PC-3 (cell line): ENCODE measurements around the gene HMOX2.

Experiments
- EZH2 ChIP-seq: fragments of 300-600 bp; sonication (generic); IDR thresholded peaks from one replicate; pipeline ENCODE4 v1.6.1; 2017; ENCODE audit warnings: antibody characterized with exemption, mild to moderate bottlenecking, low read length; ENCODE audit not compliant: unreplicated experiment
- EZH2phosphoT487 ChIP-seq: fragments of 300-600 bp; sonication (generic); IDR thresholded peaks from 2 replicates; pipeline ENCODE4 v1.6.1; 2018; ENCODE audit warnings: mild to moderate bottlenecking, antibody characterized with exemption, low read length, borderline replicate concordance
- TF ChIP-seq, protein P1 (sequence below): fragments of 300-600 bp; sonication (generic); conservative IDR thresholded peaks from 2 replicates; pipeline ENCODE4 v1.5.1; 2017; ENCODE audit warnings: antibody characterized with exemption, low read depth, mild to moderate bottlenecking, low read length

DNA sequence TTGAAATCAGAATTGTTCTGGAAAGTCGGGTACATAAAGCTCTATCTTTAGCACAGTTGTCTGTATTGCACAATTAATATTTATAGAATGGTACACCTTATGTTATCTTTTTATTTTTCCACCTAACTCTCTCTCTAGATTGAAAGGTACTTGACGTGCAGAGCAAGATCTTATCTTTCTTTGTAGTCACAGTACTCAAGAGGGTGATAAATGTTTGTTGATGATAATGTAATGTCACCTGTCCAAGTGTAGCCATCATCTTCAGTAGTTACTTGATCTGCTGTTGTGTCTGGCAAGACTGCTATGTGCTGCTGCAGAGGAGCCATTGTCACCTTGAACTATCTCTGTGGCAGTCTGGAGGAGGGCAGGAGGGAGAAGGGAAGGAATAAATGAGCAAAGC lies 5.3 kb downstream of the HMOX2 start:
- TF ChIP-seq, protein P1, sequence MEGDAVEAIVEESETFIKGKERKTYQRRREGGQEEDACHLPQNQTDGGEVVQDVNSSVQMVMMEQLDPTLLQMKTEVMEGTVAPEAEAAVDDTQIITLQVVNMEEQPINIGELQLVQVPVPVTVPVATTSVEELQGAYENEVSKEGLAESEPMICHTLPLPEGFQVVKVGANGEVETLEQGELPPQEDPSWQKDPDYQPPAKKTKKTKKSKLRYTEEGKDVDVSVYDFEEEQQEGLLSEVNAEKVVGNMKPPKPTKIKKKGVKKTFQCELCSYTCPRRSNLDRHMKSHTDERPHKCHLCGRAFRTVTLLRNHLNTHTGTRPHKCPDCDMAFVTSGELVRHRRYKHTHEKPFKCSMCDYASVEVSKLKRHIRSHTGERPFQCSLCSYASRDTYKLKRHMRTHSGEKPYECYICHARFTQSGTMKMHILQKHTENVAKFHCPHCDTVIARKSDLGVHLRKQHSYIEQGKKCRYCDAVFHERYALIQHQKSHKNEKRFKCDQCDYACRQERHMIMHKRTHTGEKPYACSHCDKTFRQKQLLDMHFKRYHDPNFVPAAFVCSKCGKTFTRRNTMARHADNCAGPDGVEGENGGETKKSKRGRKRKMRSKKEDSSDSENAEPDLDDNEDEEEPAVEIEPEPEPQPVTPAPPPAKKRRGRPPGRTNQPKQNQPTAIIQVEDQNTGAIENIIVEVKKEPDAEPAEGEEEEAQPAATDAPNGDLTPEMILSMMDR = no peak
- TF ChIP-seq EZH2phosphoT487 (no peak), EZH2 (no peak)
